H1 (cell line): ENCODE measurements around the gene ASTL.

Source experiments
- POLR2A ChIP-seq, 2 experiments: IDR thresholded peaks; 1 replicate in 1 of 2; 2 replicates in 1 of 2; pipeline ENCODE4 v1.6.1; 2011; ENCODE audit warnings: low read depth in 2 of 2, low read length in 2 of 2, mild to moderate bottlenecking in 2 of 2; ENCODE audit errors: control extremely low read depth in 1 of 2
- TBP ChIP-seq: IDR thresholded peaks from 2 replicates; pipeline ENCODE4 v1.6.1; 2011; ENCODE audit warnings: low read depth, low read length, improper control_type of control experiment
- TF ChIP-seq, protein P1 (sequence below), 3 experiments: IDR thresholded peaks; 1 replicate in 2 of 3; 2 replicates in 1 of 3; pipeline versions ENCODE4 v1.5.1 to v1.6.1; 2011; ENCODE audit warnings: low read length in 3 of 3, mild to moderate bottlenecking in 3 of 3, inconsistent platforms in 2 of 3, low read depth in 1 of 3, moderate library complexity in 1 of 3; ENCODE audit not compliant: insufficient read depth in 1 of 3; ENCODE audit errors: control extremely low read depth in 1 of 3

DNA sequence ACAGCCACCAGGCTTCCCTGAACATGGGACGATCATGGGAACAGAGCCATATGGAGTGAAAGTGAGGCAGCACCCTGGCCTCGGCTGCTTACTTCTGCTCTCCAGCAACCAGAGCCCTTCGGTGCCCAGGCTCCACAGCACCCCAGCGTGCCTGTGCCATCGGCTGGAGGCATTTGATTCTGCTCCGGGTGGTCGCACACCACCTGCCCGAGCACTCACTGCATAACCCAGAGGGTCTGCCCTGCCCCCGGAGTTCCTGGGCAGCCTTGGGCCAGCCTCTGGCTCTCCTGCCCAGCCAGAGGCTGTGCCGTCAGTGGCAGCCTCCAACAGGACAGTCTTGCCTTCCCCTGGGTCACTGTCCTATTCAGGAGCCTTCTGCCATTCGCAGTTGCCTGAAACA, 3.9 kb downstream of the ASTL start:
- TF ChIP-seq, protein P1, sequence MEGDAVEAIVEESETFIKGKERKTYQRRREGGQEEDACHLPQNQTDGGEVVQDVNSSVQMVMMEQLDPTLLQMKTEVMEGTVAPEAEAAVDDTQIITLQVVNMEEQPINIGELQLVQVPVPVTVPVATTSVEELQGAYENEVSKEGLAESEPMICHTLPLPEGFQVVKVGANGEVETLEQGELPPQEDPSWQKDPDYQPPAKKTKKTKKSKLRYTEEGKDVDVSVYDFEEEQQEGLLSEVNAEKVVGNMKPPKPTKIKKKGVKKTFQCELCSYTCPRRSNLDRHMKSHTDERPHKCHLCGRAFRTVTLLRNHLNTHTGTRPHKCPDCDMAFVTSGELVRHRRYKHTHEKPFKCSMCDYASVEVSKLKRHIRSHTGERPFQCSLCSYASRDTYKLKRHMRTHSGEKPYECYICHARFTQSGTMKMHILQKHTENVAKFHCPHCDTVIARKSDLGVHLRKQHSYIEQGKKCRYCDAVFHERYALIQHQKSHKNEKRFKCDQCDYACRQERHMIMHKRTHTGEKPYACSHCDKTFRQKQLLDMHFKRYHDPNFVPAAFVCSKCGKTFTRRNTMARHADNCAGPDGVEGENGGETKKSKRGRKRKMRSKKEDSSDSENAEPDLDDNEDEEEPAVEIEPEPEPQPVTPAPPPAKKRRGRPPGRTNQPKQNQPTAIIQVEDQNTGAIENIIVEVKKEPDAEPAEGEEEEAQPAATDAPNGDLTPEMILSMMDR (IDR thresholded peaks at IDR 0.05; ENCODE audit: control extremely low read depth in 1 of 3, insufficient read depth in 1 of 3, low read depth in 1 of 3, low read length in 3 of 3) = no peak
- no peak for TF ChIP-seq TBP
- no peak for TF ChIP-seq POLR2A (IDR thresholded peaks at IDR 0.05; ENCODE audit: control extremely low read depth in 1 of 2, low read depth in 2 of 2, low read length in 2 of 2)
